NCI-H1092 (cell line): ENCODE measurements around the gene PTCD2.

ENCODE experiments used
- DNase-seq: peaks from one replicate; lab custom pipeline; 2025; lab: John Stamatoyannopoulos, UW

Gene PTCD2

GRCh38 chr5:72417333-72418062, 97.3 kb downstream of the PTCD2 start:
- DNase-seq, result no peak
